NCI-H82 treated with DMSO at 0.1 percent for 48 hours (cell line): Measurements from ENCODE around the gene ZBTB12.

Experiments
- DNase-seq: peaks from one replicate; lab custom pipeline; 2025; ENCODE audit not compliant: unreplicated experiment; lab: John Stamatoyannopoulos, UW

Gene ZBTB12

DNA sequence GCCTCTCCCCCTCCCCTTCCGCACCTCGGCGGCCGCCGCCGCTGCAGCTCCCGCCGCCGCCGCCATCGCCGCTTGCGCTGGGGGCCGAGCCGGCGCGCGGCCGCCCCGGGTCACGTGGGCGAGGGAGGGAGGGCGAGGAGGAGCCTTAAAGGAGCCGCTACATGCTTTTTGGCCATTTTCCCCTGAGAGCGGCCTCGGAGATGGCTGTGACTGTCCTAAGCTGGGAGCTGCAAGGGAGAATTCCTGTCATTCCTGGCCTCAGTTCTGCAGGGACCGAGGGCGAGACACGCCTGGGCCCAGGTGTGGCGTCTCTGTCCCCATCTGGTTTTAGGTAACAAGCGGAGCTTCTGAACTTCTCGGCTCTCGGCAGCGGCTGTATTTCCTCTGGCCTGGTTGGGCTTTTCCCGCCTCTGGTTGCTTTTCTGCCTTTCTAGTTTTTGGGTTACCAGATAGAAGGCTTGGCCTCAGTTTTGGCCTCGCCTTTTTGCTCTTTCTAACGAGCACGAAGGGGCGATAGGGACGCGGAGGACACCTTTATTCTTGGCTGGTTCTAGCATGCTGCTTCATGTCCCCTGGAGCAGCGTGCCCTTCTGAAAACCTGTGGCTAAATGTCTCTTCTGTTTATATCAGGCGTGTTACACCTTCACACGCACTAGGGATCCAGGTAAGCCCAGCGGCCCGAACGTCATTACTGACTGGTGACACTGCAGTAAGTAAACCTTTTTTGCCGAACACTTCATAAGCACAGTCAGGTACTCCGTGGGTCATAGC is 4.1 kb downstream of the ZBTB12 start, which contains the start of gene EHMT2:
EHMT2 (minus strand) TSS at position 87 of the 771 bp plus-strand sequence; CDS start at position 66, 21 bp downstream.
- DNase-seq: peak; percentile 63

DNA sequence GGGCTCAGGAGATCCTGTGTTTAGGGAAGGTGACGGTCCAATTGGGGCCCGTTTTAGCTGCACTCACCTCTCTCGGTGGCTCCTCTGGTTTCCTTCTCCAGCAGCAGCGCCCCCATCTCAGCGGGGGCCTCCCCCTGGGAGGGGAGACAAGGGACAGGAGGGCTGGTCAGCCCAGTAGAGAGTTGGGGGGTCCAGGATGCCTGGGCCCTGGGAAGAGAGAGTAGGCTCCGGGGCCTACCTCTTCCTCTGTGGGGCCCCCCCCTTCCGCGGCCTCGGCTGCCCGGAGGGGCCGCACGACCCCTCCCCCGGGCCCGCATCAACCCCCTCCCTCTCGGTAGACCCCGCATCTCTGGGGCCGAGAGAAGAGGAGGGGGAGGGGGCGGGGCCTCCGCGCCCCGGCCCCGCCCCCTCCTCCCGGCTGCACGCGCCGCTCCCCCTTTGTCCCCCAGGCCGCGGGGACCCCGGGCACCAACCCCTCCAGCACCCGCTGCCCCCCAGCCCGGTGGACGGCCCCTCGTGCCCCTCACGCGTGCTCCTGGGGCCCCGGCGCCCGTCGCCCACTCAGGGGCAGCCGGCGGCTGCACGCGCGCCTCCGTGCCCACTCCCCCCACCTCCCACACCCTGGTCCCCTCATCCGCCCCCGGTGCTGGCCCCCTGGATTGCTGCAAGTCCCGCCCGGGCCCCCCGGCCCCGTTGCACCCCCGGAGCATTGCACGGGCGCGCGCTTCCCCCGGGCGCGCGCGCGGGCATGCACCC is 4.9 kb downstream of the ZBTB12 start:
- DNase-seq: no peak

- no peak for DNase-seq
These were observed 5.4 kb downstream of the ZBTB12 start for GRCh38 chr6:31896493-31896855.

DNA sequence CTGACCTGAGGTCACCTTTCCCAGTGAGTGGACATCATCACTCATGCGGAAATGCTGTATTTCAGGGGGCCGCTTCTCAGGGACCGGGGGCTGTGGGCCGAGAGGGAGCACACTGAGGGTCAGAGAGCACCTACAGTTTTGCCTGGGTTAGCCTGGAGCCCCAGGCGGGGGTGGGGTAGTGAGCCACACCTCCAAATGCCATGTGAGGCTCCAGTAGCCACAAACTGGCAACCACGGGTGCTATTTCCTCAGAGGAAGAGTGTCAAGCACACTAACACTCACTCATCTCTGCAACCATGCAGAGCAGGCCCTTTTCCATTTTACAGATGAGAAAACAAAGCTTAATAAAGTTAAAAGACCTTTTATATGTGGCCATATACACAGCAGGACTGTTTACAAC is 9.1 kb downstream of the ZBTB12 start:
- no peak for DNase-seq

- no peak for DNase-seq
These were observed 12.4 kb downstream of the ZBTB12 start for GRCh38 chr6:31889331-31889972.

DNA sequence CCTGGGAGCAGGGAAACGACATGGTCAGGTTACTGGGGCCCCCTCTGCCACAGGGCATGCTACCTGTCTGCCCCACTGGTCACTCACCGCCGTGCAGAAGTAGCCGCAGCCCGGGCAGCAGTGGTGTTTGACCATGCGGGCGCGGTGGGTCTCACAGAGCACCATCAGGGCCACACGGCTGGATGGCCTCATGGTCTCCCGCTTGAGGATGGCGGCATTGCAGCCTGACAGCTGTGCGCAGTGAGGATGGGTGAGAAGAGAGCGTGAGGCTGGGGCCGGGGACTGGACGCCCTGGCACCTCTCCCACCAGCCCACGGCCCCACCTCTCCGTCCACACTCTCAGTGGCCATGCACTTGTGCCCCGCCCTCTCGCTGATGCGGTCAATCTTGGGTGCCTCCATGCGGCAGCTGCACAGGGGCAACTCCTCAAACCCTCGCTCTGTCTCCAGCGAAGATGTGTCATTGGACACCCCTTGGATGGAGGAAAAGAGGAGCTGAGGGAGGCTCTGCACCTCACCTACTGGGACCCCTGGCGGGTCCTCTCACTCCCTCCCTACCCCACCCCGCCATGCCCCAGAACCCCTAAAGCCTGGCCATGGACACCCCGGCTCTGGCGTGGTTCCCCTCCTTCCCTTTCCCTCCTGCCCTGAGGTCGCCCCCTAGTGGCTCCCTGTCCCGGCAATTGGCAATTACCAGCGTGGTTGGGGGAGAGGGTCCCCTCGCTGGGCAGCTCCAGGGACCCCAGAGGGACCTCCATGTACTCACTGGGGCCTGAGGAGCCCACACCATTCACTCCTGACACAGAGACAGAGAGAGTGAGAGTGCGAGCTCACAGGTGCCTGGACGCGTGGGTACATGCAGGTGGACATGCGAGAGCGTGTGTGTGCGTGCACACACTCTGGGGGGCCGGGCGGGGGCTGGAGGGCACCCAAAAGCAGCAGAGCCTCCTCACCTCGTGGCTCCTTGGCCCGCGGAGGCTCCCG is 13.3 kb downstream of the ZBTB12 start:
- DNase-seq: no peak

DNA sequence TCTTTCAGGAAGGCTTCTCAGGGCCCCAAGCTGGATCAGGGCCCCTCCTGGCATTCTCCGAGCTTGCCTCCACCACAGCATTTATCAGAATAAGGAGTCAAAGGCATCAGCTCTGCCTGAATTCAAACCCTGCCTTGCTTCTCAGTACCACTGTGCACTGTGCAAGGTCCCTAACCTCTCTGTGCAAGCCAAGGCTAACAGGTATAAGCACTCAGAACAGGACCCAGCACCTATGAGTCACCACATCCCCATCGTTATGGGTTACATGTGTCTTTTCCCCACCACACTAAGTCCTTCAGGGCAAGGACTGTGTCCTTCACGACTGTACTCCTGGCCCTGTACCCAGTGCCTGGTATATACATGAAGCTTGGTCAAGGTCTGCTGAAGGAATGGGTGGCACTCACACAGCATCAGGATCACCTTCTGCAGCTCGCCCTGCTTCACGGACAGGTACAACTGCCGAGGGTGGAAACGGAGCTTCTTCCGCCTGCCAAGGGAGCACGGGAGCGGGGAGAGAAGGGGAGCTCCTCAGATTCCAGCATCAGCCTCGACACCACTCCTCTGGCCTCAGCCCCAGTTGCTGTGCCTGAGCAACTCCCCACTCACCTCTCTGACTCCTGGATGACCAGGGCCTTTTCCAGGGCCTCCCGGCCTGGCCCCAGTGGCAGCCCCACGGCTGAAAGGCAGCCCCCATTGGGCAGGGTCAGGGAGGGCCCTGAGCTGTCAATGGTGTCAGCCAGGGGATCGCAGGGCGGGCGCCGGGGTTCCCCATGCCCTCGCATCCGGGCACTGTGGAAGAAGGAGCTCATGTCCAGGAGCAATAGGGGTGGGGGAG is 14.5 kb downstream of the ZBTB12 start:
- DNase-seq: no peak

GRCh38 chr6:31886541-31886991 is 15.3 kb downstream of the ZBTB12 start:
- DNase-seq: no peak

DNA sequence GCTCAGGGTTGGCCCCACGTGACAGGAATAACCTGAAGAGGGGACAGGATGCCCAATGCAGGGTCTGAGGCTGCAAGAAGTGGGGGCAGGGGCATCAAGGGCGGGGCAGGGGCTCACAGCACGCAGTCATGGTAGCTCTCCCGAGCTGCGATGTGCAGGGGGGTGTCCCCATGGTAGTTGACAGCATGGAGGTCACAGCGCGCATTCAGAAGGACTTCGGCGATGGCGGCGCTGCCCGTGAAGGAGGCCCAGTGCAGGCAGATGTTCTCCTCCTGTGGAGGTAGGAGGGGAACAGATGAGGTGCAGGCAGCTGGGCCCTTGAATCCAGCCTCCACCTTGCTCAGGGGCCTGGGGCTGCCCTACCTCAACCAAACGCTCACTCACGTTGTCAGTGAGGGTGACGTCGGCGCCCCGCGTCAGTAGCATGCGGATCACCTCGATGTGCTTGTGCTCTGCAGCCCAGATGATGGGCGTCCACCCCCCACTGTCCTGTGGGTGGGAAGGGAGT is 17.3 kb downstream of the ZBTB12 start:
- no peak for DNase-seq

- no peak for DNase-seq
These were observed 18.2 kb downstream of the ZBTB12 start for GRCh38 chr6:31883676-31884075.

DNA sequence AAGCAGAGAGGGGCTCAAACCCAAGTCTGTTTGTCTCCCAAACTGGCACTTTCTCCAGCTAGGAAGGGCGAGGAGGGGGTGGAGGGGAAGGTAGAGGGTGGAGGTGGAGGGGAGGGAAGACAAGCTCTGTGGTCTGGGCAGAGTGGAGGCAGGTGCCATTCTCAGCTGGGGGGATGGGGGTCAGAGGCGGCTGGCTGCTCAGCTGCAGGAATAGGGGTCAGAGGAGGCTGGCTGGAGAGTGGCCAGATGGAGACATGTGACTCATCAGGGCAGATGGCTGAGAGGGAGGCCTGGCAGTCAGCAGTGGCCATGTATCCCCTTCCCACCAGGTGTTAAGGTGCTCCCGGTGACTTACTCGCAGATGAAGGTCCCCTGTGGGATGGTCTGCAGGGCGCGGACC is 19.5 kb downstream of the ZBTB12 start:
- DNase-seq: no peak

DNA sequence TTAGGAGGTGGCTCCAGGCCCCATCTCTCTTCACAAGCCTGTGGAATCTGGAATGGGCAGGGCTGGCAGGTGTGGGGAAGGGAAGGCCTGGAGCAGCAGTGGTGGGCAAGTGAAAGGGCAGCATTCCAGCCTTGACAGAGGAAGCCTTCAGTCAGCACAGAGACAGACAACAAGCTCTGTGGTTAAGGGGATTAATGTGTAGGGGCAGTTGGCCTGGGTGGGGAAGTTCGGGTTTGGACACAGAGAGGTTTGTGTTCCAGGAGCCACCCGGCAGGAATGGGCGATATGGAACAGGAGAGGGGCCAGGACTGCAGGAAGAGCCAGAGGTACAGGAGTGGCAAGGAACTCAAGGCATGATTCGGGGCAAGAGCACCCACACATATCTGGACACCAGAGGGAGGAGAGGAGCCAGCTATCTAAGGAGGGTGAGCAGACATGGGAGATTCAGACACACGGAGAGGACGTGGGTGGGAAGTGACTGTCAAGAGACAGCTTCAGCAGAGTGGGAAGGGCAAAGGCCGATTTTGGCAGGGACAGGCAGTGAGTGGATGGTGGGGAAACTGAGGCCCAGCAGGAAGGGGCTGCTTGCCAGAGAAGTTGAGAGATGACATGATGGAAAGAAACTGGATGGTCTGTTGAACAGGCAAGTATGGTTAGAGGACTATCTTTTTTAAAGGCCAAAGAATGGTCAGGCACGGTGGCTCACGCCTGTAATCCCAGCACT is 20.6 kb downstream of the ZBTB12 start:
- DNase-seq: no peak

GRCh38 chr6:31880616-31881015 is 21.3 kb downstream of the ZBTB12 start:
- no peak for DNase-seq

DNA sequence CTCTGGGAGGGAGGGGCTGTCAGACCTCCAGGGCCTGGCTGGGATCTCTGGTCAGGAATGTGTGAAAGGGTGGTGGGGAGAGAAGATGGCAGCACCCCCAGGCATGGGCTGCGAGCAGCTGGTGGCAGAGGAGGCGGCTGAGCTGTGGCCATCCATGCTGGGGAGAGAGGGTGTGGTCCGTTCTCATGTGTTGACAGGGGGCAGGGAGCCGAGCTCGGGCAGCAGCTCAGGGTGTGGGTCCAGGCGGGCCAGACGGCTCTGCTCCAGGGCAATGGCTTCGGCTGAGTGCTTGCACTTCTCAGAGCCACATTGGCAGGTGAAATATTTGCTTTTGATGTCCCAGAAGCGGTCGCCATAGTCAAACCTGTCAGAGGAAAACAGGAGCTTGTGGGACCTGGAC is 22.0 kb downstream of the ZBTB12 start:
- no peak for DNase-seq

- DNase-seq: no peak
These were observed 22.7 kb downstream of the ZBTB12 start for GRCh38 chr6:31879143-31879542.

DNA sequence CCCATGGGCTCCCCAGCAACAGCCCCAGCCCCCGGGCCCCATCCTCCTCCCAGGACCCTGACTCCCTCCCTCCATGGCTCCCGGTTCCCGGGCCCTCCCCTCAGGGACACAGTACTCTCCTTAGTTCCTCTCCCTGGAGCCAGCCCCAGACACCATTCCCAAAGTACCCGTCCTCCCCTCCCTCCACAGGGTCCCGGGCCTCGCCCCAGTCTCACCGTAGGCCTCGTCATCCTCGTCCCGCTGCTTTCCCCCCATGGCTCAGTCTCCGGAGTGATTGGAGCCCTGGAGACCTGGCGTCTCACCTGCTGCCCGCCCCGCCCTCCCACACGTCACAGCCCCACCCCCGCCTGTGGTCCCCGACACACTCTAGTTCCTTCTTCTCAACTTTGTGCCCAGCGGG is 23.2 kb downstream of the ZBTB12 start, which contains the start of gene SLC44A4:
SLC44A4 (minus strand) TSS at position 272 of the 400 bp plus-strand sequence; CDS start at position 255, 17 bp downstream.
- DNase-seq: no peak

GRCh38 chr6:31878222-31878621 is 23.7 kb downstream of the ZBTB12 start:
- no peak for DNase-seq

DNA sequence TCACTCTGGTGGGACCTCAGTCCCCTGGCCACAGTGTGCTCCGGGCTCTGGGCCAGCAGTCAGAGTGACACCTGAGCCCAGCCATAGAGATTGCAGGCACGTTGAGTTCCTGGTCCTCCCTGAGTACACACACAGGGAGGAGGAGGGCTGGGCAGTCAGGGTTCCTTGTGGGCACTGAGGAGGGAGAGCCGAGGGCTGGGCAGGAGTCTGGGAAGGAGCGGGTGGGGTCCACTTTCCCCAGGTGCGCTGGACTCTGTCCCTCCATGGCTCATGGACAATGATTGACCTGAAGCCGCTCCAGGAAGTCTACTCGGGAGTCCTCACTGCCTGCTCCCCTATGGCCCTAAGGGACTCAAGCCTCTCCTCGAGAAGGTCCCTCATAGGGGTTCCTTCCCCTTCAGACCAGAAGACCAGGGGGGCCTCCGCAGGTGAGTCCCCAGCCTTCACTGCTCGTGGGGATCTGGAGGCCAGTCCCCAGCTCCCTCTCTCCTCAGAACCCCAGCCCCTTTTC is 24.2 kb downstream of the ZBTB12 start:
- DNase-seq: no peak
